GM23338 (cell line): ENCODE data around the gene CARMIL1. TPM values are rescaled to one million over a fixed set of nuclear protein-coding genes. Genes with fewer than 3 reads are reported as not detected.

Experiments used
- ATAC-seq: fragments of 200-7000 bp; cut with Tn5 transposase; 3 replicates; pipeline ENCODE4 v1.9.1; 2020
- DNase-seq: peaks from one replicate; pipeline ENCODE4 v3.0.0-alpha.2; 2015; ENCODE audit warnings: low spot score
- H2AFZ ChIP-seq: fragments of 200-600 bp; sonication (generic); 2 replicates; pipeline ENCODE4 v1.8.0; 2016; ENCODE audit warnings: antibody characterized with exemption, mild to moderate bottlenecking, moderate library complexity
- H3F3A ChIP-seq: fragments of 200-600 bp; sonication (generic); replicated peaks from 2 replicates; pipeline ENCODE4 v1.8.0; 2017; ENCODE audit warnings: antibody characterized with exemption, mixed run types, low read depth
- H3K27ac ChIP-seq: fragments of 200-600 bp; sonication (generic); 2 replicates; pipeline ENCODE4 v1.6.1; 2016; ENCODE audit warnings: low read depth
- H3K27me3 ChIP-seq: fragments of 200-600 bp; sonication (generic); 2 replicates; pipeline ENCODE4 v1.8.0; 2016; ENCODE audit warnings: mild to moderate bottlenecking, mixed run types, moderate library complexity; ENCODE audit not compliant: insufficient read depth
- H3K36me3 ChIP-seq: fragments of 200-600 bp; sonication (generic); 2 replicates; pipeline ENCODE4 v1.8.0; 2016; ENCODE audit warnings: mild to moderate bottlenecking; ENCODE audit not compliant: insufficient read depth
- H3K4me1 ChIP-seq: fragments of 200-600 bp; sonication (generic); 2 replicates; pipeline ENCODE4 v1.8.0; 2016; ENCODE audit warnings: mild to moderate bottlenecking, moderate library complexity; ENCODE audit not compliant: insufficient read depth
- H3K4me2 ChIP-seq: fragments of 200-600 bp; sonication (generic); 2 replicates; pipeline ENCODE4 v1.7.1; 2017; ENCODE audit warnings: mixed run types
- H3K4me3 ChIP-seq: fragments of 200-600 bp; sonication (generic); 2 replicates; pipeline ENCODE4 v1.6.1; 2016; ENCODE audit warnings: mixed run types
- H3K79me2 ChIP-seq: fragments of 200-600 bp; sonication (generic); replicated peaks from 2 replicates; pipeline ENCODE4 v1.8.0; 2017; ENCODE audit warnings: mild to moderate bottlenecking; ENCODE audit not compliant: insufficient read depth
- H3K9me2 ChIP-seq: fragments of 200-600 bp; sonication (generic); 2 replicates; pipeline ENCODE4 v1.8.0; 2017; ENCODE audit not compliant: insufficient read depth
- H4K20me1 ChIP-seq: fragments of 200-600 bp; sonication (generic); replicated peaks from 2 replicates; pipeline ENCODE4 v1.8.0; 2017; ENCODE audit warnings: mild to moderate bottlenecking; ENCODE audit not compliant: insufficient read depth
- H3K27ac Mint-ChIP-seq: 2 replicates; pipeline ENCODE4 v1.8.0; 2020; ENCODE audit warnings: inconsistent platforms, mild to moderate bottlenecking, moderate library complexity, mixed read lengths
- H3K27me3 Mint-ChIP-seq: 3 replicates; pipeline ENCODE4 v1.8.0; 2022; ENCODE audit warnings: low read depth, mild to moderate bottlenecking, moderate library complexity, mixed read lengths, inconsistent platforms; ENCODE audit not compliant: insufficient read depth, poor library complexity
- H3K36me3 Mint-ChIP-seq: 3 replicates; pipeline ENCODE4 v1.8.0; 2021; ENCODE audit warnings: low read depth, mild to moderate bottlenecking, inconsistent platforms, moderate library complexity, mixed read lengths
- H3K4me1 Mint-ChIP-seq: 3 replicates; pipeline ENCODE4 v1.8.0; 2020; ENCODE audit warnings: mild to moderate bottlenecking, inconsistent platforms, mixed read lengths
- H3K4me3 Mint-ChIP-seq: 3 replicates; pipeline ENCODE4 v1.8.0; 2021; ENCODE audit warnings: moderate library complexity, mild to moderate bottlenecking, inconsistent platforms, mixed read lengths
- H3K9me3 Mint-ChIP-seq: 3 replicates; pipeline ENCODE4 v1.8.0; 2020; ENCODE audit warnings: moderate library complexity, mild to moderate bottlenecking, inconsistent platforms, mixed read lengths
- CREB1 ChIP-seq: fragments of 250-450 bp; sonication (Bioruptor Pico); IDR thresholded peaks from 2 replicates; pipeline ENCODE4 v1.5.0; 2020; ENCODE audit warnings: low read depth, mild to moderate bottlenecking, moderate library complexity
- EZH2 ChIP-seq: fragments of 200-600 bp; sonication (generic); IDR thresholded peaks from one replicate; pipeline ENCODE4 v1.8.0; 2017; ENCODE audit warnings: antibody characterized with exemption, mild to moderate bottlenecking, low read depth; ENCODE audit not compliant: unreplicated experiment
- EZH2phosphoT487 ChIP-seq: fragments of 200-600 bp; sonication (generic); IDR thresholded peaks from one replicate; pipeline ENCODE4 v1.8.1; 2018; ENCODE audit warnings: antibody characterized with exemption; ENCODE audit not compliant: unreplicated experiment
- JUNB ChIP-seq: IDR thresholded peaks from one replicate; pipeline ENCODE4 v1.6.1; 2016; ENCODE audit warnings: antibody characterized with exemption; ENCODE audit not compliant: unreplicated experiment
- NANOG ChIP-seq: IDR thresholded peaks from 2 replicates; pipeline ENCODE4 v1.6.1; 2016; ENCODE audit warnings: antibody characterized with exemption, borderline replicate concordance
- POLR2AphosphoS5 ChIP-seq: IDR thresholded peaks from 2 replicates; pipeline ENCODE4 v1.6.1; 2016; ENCODE audit warnings: antibody characterized with exemption, low read depth
- STAT1 ChIP-seq: IDR thresholded peaks from one replicate; pipeline ENCODE4 v1.6.1; 2016; ENCODE audit warnings: antibody characterized with exemption; ENCODE audit not compliant: unreplicated experiment
- ZNF114 ChIP-seq: fragments of 250-450 bp; sonication (Bioruptor Pico); IDR thresholded peaks from 2 replicates; pipeline ENCODE4 v1.5.0; 2020; ENCODE audit warnings: mild to moderate bottlenecking, moderate library complexity
- ZNF331 ChIP-seq: fragments of 250-450 bp; sonication (Bioruptor Pico); IDR thresholded peaks from 2 replicates; pipeline ENCODE4 v1.5.0; 2020; ENCODE audit warnings: low read depth, mild to moderate bottlenecking, moderate library complexity
- polyA plus RNA-seq: library from polyadenylated mRNA; unstranded; fragments of >200 nt; fragmentation: Nextera tagmentation; extraction: Ambion mirVana; gene quantifications from 2 replicates; pipeline ENCODE4 v1.2.1, GENCODE V29; 2016
- total RNA-seq: library from RNA; depleted of rRNA; stranded (reverse); fragments of >200 nt; shearing (Covaris generic); gene quantifications from 2 replicates; pipeline ENCODE4 v1.2.3, GENCODE V29; 2014
- TF ChIP-seq, protein P1 (sequence below): fragments of 250-450 bp; sonication (Bioruptor Pico); IDR thresholded peaks from 2 replicates; pipeline ENCODE4 v1.5.0; 2020; ENCODE audit warnings: mild to moderate bottlenecking, moderate library complexity
- TF ChIP-seq, protein P2 (sequence below): IDR thresholded peaks from 2 replicates; pipeline ENCODE4 v1.6.1; 2016; ENCODE audit warnings: antibody characterized with exemption
- TF ChIP-seq, protein P3 (sequence below): IDR thresholded peaks from one replicate; pipeline ENCODE4 v1.6.1; 2018; ENCODE audit warnings: antibody characterized with exemption; ENCODE audit not compliant: unreplicated experiment
- TF ChIP-seq, protein P4 (sequence below), 2 experiments: fragments of 200-600 bp in 1 of 2; sonication (generic) in 1 of 2; conservative IDR thresholded peaks; 2 replicates each; pipeline versions ENCODE4 v1.5.1 to v1.6.1; 2016 to 2017; ENCODE audit warnings: antibody characterized with exemption in 2 of 2, low read depth in 2 of 2, mild to moderate bottlenecking in 2 of 2, moderate library complexity in 1 of 2

CARMIL1 gene
- total and polyA plus RNA-seq, 2 experiments from 2014 or later = 43.2 to 66.9 TPM

DNA sequence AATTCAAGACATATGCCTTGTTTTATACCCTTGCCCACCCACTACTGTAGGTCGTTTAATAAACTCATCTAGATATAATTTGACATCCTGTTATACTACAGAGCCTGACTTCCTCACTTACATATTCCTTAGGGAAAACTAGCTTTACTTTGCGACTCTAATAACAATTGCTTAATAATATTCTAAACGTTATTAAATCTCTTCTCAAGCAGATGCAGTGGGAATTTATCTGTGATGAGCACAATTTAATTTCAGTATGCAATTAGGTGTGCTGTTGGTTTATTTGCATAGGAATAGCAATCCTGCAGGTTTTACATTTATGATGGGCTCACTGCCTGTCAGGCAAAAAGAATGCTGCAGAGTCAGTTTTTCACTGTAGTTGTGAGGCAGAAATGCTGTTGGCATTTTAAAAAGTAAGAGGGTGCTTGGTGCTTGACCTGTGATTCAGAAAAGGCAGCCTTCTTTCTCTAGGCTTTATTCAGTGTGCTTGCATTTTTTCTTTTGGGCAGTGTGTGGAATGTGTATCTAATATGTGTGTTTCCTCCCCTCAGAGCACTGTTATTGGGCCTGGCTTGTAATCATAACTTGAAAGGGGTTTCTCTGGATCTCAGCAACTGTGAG lies 220.6 kb downstream of the CARMIL1 start:
- Histone ChIP-seq H3K27me3 (no peaks in the 10 kb centered on the region), H3K36me3 (no peaks in the 10 kb centered on the region), H3K9me2 (no peaks in the 10 kb centered on the region), H4K20me1 (peaks cover 6% of the 10 kb centered on the region), H3K79me2 (no peaks in the 10 kb centered on the region), H2AFZ (no peak overlapping the region), H3K4me2 (peak overlapping the region; percentile 28; the same call in 1 of the 2 replicates), H3K27ac (peak overlapping the region; percentile 46; the same call in 1 of the 2 replicates), H3K4me3 (no peak overlapping the region), H3K4me1 (peaks cover 9% of the 10 kb centered on the region), H3F3A (no peaks in the 10 kb centered on the region)
- DNase-seq = peak; percentile 25
- TF ChIP-seq, protein P1, sequence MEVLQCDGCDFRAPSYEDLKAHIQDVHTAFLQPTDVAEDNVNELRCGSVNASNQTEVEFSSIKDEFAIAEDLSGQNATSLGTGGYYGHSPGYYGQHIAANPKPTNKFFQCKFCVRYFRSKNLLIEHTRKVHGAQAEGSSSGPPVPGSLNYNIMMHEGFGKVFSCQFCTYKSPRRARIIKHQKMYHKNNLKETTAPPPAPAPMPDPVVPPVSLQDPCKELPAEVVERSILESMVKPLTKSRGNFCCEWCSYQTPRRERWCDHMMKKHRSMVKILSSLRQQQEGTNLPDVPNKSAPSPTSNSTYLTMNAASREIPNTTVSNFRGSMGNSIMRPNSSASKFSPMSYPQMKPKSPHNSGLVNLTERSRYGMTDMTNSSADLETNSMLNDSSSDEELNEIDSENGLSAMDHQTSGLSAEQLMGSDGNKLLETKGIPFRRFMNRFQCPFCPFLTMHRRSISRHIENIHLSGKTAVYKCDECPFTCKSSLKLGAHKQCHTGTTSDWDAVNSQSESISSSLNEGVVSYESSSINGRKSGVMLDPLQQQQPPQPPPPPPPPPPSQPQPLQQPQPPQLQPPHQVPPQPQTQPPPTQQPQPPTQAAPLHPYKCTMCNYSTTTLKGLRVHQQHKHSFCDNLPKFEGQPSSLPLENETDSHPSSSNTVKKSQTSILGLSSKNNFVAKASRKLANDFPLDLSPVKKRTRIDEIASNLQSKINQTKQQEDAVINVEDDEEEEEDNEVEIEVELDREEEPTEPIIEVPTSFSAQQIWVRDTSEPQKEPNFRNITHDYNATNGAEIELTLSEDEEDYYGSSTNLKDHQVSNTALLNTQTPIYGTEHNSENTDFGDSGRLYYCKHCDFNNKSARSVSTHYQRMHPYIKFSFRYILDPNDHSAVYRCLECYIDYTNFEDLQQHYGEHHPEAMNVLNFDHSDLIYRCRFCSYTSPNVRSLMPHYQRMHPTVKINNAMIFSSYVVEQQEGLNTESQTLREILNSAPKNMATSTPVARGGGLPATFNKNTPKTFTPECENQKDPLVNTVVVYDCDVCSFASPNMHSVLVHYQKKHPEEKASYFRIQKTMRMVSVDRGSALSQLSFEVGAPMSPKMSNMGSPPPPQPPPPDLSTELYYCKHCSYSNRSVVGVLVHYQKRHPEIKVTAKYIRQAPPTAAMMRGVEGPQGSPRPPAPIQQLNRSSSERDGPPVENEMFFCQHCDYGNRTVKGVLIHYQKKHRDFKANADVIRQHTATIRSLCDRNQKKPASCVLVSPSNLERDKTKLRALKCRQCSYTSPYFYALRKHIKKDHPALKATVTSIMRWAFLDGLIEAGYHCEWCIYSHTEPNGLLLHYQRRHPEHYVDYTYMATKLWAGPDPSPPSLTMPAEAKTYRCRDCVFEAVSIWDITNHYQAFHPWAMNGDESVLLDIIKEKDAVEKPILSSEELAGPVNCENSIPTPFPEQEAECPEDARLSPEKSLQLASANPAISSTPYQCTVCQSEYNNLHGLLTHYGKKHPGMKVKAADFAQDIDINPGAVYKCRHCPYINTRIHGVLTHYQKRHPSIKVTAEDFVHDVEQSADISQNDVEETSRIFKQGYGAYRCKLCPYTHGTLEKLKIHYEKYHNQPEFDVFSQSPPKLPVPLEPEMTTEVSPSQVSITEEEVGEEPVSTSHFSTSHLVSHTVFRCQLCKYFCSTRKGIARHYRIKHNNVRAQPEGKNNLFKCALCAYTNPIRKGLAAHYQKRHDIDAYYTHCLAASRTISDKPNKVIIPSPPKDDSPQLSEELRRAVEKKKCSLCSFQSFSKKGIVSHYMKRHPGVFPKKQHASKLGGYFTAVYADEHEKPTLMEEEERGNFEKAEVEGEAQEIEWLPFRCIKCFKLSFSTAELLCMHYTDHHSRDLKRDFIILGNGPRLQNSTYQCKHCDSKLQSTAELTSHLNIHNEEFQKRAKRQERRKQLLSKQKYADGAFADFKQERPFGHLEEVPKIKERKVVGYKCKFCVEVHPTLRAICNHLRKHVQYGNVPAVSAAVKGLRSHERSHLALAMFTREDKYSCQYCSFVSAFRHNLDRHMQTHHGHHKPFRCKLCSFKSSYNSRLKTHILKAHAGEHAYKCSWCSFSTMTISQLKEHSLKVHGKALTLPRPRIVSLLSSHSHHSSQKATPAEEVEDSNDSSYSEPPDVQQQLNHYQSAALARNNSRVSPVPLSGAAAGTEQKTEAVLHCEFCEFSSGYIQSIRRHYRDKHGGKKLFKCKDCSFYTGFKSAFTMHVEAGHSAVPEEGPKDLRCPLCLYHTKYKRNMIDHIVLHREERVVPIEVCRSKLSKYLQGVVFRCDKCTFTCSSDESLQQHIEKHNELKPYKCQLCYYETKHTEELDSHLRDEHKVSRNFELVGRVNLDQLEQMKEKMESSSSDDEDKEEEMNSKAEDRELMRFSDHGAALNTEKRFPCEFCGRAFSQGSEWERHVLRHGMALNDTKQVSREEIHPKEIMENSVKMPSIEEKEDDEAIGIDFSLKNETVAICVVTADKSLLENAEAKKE (CRISPR knock-in tag) = no peak
- no peak for TF ChIP-seq JUNB
- TF ChIP-seq, protein P2, sequence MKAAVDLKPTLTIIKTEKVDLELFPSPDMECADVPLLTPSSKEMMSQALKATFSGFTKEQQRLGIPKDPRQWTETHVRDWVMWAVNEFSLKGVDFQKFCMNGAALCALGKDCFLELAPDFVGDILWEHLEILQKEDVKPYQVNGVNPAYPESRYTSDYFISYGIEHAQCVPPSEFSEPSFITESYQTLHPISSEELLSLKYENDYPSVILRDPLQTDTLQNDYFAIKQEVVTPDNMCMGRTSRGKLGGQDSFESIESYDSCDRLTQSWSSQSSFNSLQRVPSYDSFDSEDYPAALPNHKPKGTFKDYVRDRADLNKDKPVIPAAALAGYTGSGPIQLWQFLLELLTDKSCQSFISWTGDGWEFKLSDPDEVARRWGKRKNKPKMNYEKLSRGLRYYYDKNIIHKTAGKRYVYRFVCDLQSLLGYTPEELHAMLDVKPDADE = no peak
- TF ChIP-seq NANOG = no peak
- TF ChIP-seq, protein P3, sequence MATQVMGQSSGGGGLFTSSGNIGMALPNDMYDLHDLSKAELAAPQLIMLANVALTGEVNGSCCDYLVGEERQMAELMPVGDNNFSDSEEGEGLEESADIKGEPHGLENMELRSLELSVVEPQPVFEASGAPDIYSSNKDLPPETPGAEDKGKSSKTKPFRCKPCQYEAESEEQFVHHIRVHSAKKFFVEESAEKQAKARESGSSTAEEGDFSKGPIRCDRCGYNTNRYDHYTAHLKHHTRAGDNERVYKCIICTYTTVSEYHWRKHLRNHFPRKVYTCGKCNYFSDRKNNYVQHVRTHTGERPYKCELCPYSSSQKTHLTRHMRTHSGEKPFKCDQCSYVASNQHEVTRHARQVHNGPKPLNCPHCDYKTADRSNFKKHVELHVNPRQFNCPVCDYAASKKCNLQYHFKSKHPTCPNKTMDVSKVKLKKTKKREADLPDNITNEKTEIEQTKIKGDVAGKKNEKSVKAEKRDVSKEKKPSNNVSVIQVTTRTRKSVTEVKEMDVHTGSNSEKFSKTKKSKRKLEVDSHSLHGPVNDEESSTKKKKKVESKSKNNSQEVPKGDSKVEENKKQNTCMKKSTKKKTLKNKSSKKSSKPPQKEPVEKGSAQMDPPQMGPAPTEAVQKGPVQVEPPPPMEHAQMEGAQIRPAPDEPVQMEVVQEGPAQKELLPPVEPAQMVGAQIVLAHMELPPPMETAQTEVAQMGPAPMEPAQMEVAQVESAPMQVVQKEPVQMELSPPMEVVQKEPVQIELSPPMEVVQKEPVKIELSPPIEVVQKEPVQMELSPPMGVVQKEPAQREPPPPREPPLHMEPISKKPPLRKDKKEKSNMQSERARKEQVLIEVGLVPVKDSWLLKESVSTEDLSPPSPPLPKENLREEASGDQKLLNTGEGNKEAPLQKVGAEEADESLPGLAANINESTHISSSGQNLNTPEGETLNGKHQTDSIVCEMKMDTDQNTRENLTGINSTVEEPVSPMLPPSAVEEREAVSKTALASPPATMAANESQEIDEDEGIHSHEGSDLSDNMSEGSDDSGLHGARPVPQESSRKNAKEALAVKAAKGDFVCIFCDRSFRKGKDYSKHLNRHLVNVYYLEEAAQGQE = no peak
- TF ChIP-seq, protein P4, sequence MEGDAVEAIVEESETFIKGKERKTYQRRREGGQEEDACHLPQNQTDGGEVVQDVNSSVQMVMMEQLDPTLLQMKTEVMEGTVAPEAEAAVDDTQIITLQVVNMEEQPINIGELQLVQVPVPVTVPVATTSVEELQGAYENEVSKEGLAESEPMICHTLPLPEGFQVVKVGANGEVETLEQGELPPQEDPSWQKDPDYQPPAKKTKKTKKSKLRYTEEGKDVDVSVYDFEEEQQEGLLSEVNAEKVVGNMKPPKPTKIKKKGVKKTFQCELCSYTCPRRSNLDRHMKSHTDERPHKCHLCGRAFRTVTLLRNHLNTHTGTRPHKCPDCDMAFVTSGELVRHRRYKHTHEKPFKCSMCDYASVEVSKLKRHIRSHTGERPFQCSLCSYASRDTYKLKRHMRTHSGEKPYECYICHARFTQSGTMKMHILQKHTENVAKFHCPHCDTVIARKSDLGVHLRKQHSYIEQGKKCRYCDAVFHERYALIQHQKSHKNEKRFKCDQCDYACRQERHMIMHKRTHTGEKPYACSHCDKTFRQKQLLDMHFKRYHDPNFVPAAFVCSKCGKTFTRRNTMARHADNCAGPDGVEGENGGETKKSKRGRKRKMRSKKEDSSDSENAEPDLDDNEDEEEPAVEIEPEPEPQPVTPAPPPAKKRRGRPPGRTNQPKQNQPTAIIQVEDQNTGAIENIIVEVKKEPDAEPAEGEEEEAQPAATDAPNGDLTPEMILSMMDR (conservative IDR thresholded peaks at IDR 0.05; ENCODE audit: low read depth in 2 of 2) = no peak
- no peak for TF ChIP-seq EZH2
- TF ChIP-seq STAT1 = no peak
- TF ChIP-seq CREB1 (CRISPR knock-in tag) = no peak
- TF ChIP-seq ZNF114 = no peak
- no peak for TF ChIP-seq ZNF331
- TF ChIP-seq EZH2phosphoT487 = no peak
- TF ChIP-seq POLR2AphosphoS5 = no peak
- H3K36me3 Mint-ChIP-seq = peaks cover 4% of the 10 kb centered on the region; the same call in 1 of the 3 replicates
- H3K4me1 Mint-ChIP-seq = peaks cover 21% of the 10 kb centered on the region
- H3K27me3 Mint-ChIP-seq = no peaks in the 10 kb centered on the region
- H3K27ac Mint-ChIP-seq = peak overlapping the region; percentile 83
- peak; percentile 31; the same call in 1 of the 3 replicates for ATAC-seq
- H3K4me3 Mint-ChIP-seq = no peak overlapping the region
- no peaks in the 10 kb centered on the region for H3K9me3 Mint-ChIP-seq
